ENCODE data around the gene PHACTR1.

The PHACTR1 gene

DNA sequence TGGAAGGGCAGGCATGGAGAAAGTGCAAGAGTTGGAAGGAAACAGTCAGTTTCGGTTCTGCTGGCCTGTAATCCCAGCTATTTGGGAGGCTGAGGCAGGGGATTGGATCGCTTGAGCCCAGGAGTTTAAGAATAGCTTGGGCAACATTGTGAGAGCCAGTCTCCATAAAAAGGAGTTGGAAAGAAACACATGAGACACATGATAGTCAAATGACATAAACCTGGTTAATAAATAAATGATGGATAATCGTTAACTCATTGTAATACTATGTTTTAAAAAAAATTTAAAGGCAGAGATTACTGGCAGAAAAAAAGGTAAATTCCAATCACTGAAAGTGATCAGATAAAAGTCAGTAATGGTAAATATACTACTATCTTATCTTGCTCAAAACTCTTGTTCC lies 37.2 kb upstream of the PHACTR1 start:
- no peak overlapping the region for H2AFZ ChIP-seq (ENCODE audit: low read length)
- TF ChIP-seq EZH2 (IDR thresholded peaks at IDR 0.05; ENCODE audit: borderline replicate concordance, low read length): no peak
- TF ChIP-seq CTCF (IDR thresholded peaks at IDR 0.05; ENCODE audit: low read length): no peak
- H3K9me3 ChIP-seq (ENCODE audit: low read length): no peaks in the 10 kb centered on the region
- H3K9me2 ChIP-seq (ENCODE audit: low read depth, low read length): no peaks in the 10 kb centered on the region
- no peaks in the 10 kb centered on the region for H3K36me3 ChIP-seq (ENCODE audit: insufficient read depth, low read length)
- no peaks in the 10 kb centered on the region for H4K20me1 ChIP-seq (ENCODE audit: insufficient read depth, low read length)
- H3K9ac ChIP-seq (ENCODE audit: low read length): no peak overlapping the region
- no peaks in the 10 kb centered on the region for H3K79me2 ChIP-seq (ENCODE audit: insufficient read depth, low read length)
- H3K27ac ChIP-seq (ENCODE audit: low read depth, low read length, poor library complexity, severe bottlenecking): no peak overlapping the region
- H3K4me3 ChIP-seq (ENCODE audit: low read depth, low read length, poor library complexity, severe bottlenecking): no peak overlapping the region
- no peaks in the 10 kb centered on the region for H3K27me3 ChIP-seq (ENCODE audit: insufficient read depth, low read length)
- H3K4me1 ChIP-seq (ENCODE audit: insufficient read depth, low read length, severe bottlenecking): no peaks in the 10 kb centered on the region
- H3F3A ChIP-seq (ENCODE audit: insufficient read depth, low read length): no peaks in the 10 kb centered on the region
- no peak overlapping the region for H3K4me2 ChIP-seq (ENCODE audit: low read length)

GRCh38 chr6:12693122-12693521 lies 23.4 kb upstream of the PHACTR1 start:
- TF ChIP-seq EZH2 (IDR thresholded peaks at IDR 0.05; ENCODE audit: borderline replicate concordance, low read length): no peak
- TF ChIP-seq CTCF (IDR thresholded peaks at IDR 0.05; ENCODE audit: low read length): no peak
- H3K9me2 ChIP-seq (ENCODE audit: low read depth, low read length): no peaks in the 10 kb centered on the region

DNA sequence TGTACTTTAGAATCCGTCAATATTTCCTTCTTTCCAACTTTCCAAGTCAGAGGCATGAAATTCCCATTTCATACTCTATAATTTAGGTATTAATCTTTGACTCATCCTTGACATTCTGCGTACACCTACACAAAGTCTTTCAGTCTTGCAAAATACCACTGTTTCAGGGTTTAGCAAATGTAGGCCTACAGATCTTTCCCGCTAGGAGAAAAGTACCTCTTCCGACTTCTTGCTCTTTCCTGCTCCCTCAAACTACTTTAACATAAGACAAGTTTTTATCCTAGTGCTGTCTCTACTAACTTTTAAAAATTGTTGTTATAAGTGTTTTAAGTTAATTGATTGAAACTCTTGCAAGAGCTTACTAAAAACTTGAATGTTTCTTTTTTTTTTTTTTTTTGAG lies 18.3 kb upstream of the PHACTR1 start:
- H3K27ac ChIP-seq (ENCODE audit: low read depth, low read length, poor library complexity, severe bottlenecking): no peak overlapping the region
- H3K36me3 ChIP-seq (ENCODE audit: insufficient read depth, low read length): no peaks in the 10 kb centered on the region
- no peak overlapping the region for H3K9ac ChIP-seq (ENCODE audit: low read length)
- H3K27me3 ChIP-seq (ENCODE audit: insufficient read depth, low read length): no peaks in the 10 kb centered on the region
- H3K9me2 ChIP-seq (ENCODE audit: low read depth, low read length): no peaks in the 10 kb centered on the region
- no peaks in the 10 kb centered on the region for H3K4me1 ChIP-seq (ENCODE audit: insufficient read depth, low read length, severe bottlenecking)
- H3K4me2 ChIP-seq (ENCODE audit: low read length): no peak overlapping the region
- no peak overlapping the region for H2AFZ ChIP-seq (ENCODE audit: low read length)
- no peaks in the 10 kb centered on the region for H3F3A ChIP-seq (ENCODE audit: insufficient read depth, low read length)
- TF ChIP-seq CTCF (IDR thresholded peaks at IDR 0.05; ENCODE audit: low read length) (no peak), EZH2 (IDR thresholded peaks at IDR 0.05; ENCODE audit: borderline replicate concordance, low read length) (no peak)
- H3K9me3 ChIP-seq (ENCODE audit: low read length): no peaks in the 10 kb centered on the region
- no peaks in the 10 kb centered on the region for H4K20me1 ChIP-seq (ENCODE audit: insufficient read depth, low read length)
- no peak overlapping the region for H3K4me3 ChIP-seq (ENCODE audit: low read depth, low read length, poor library complexity, severe bottlenecking)
- H3K79me2 ChIP-seq (ENCODE audit: insufficient read depth, low read length): no peaks in the 10 kb centered on the region

More at GRCh38 chr6:12693122-12693521, 23.4 kb upstream of the PHACTR1 start:
- H4K20me1 ChIP-seq (ENCODE audit: insufficient read depth, low read length): no peaks in the 10 kb centered on the region
- no peak overlapping the region for H3K4me2 ChIP-seq (ENCODE audit: low read length)
- no peaks in the 10 kb centered on the region for H3K9me3 ChIP-seq (ENCODE audit: low read length)
- no peak overlapping the region for H3K27ac ChIP-seq (ENCODE audit: low read depth, low read length, poor library complexity, severe bottlenecking)
- H3K27me3 ChIP-seq (ENCODE audit: insufficient read depth, low read length): no peaks in the 10 kb centered on the region
- no peak overlapping the region for H2AFZ ChIP-seq (ENCODE audit: low read length)
- H3K9ac ChIP-seq (ENCODE audit: low read length): no peak overlapping the region
- no peaks in the 10 kb centered on the region for H3K79me2 ChIP-seq (ENCODE audit: insufficient read depth, low read length)
- H3F3A ChIP-seq (ENCODE audit: insufficient read depth, low read length): no peaks in the 10 kb centered on the region
- no peaks in the 10 kb centered on the region for H3K4me1 ChIP-seq (ENCODE audit: insufficient read depth, low read length, severe bottlenecking)
- no peaks in the 10 kb centered on the region for H3K36me3 ChIP-seq (ENCODE audit: insufficient read depth, low read length)
- no peak overlapping the region for H3K4me3 ChIP-seq (ENCODE audit: low read depth, low read length, poor library complexity, severe bottlenecking)

All from OCI-LY1 (cell line).